ENCODE results near the gene NTRK2.

GRCh38 chr9:84778570-84778969, 109.0 kb downstream of the NTRK2 start:
- no peak for TF ChIP-seq POLR2AphosphoS5 (IDR thresholded peaks at IDR 0.05)
- no peak for TF ChIP-seq CTCF (IDR thresholded peaks at IDR 0.05)
- no peak for TF ChIP-seq EP300 (IDR thresholded peaks at IDR 0.05)
- TF ChIP-seq POLR2A (IDR thresholded peaks at IDR 0.05) = no peak
